Stimulated activated naive CD4-positive, alpha-beta T cell treated with Interleukin-2 at 50 U/mL for 16 hours (primary cell): Measurements from ENCODE around the gene CCDC57.

Source experiments
- DNase-seq: peaks from one replicate; lab custom pipeline; 2025; lab: John Stamatoyannopoulos, UW

CCDC57 gene

DNA sequence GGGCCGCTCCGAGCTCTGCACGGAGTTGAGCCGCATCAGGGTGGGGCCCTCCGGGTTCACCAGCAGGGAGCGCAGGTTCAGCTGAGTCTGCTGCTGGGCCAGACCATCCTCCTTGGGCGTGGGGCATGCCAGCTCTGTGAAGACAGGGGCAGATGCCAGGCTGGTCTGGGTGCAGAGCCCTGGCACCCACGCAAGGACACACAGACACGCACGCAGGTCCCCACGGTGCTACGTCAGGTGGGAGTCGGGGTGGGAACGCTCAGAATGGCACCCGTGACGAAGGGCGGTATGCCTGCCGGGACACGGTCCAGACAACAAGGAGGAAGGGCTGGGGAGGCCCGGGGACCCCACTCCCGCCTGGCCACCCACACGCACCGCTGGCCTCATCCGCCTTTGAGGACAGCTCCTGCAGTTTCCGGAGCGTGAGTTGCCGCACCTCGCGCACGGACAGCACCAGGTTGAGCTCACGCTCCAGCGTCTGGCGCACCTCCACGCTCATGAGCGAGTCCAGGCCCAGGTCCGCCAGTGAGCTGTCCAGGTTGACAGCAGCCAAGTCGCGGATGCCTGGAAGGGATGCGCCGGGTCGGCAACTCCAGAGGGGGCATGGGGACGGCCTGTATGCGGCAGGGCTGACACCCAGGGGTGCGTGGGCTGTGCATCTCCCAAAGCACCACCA lies 131.7 kb downstream of the CCDC57 start:
- no peak for DNase-seq

GRCh38 chr17:82080048-82080788 lies 132.4 kb downstream of the CCDC57 start:
- DNase-seq: no peak

GRCh38 chr17:82079001-82079677 lies 133.5 kb downstream of the CCDC57 start:
- DNase-seq: no peak

DNA sequence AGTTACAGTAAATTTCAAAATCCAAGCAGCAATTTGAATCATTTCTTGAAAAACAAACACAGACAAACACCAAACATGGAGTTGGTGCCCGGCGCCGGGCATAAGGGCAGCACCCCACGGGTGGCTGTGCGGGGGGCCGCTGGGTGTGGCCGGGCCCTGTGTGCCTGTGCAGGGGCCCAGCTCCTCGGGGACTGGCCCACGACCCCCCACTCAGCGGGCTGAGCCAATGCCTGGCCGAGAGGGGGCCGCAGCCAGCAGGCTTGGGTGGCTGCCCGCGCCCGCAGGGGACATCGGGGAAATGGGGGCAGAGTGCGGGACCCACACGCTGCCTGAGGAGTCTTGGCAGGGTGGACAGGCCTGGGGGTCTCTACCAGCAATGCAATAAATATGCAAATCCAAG lies 134.2 kb downstream of the CCDC57 start:
- no peak for DNase-seq

GRCh38 chr17:82077617-82078358 lies 134.9 kb downstream of the CCDC57 start:
- DNase-seq: no peak

- DNase-seq: no peak
Observed at GRCh38 chr17:82076785-82077591, 135.7 kb downstream of the CCDC57 start.

GRCh38 chr17:82076018-82076784 lies 136.4 kb downstream of the CCDC57 start:
- DNase-seq: no peak

DNA sequence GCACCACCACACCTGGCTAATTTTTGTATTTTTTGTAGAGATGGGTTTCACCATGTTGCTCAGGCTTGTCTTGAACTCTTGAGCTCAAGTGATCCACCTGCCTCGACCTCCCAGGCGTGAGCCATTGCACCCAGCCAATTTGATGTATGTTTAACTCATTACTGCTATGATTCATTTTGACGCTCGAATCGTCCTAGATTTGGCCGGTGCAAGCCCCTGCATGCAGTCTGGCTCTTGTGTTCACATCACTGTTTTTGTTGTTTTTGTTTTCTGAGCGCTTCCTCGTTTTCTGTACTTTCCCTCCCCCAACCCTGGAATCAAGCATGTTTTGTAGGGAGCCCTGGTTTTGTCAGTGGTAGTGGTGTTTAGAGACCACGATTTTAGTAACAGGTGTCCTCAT lies 139.2 kb downstream of the CCDC57 start:
- DNase-seq: no peak

- DNase-seq: no peak
Observed at GRCh38 chr17:82072827-82073226, 139.8 kb downstream of the CCDC57 start.

- no peak for DNase-seq
Observed at GRCh38 chr17:82070611-82071010, 142.0 kb downstream of the CCDC57 start.

DNA sequence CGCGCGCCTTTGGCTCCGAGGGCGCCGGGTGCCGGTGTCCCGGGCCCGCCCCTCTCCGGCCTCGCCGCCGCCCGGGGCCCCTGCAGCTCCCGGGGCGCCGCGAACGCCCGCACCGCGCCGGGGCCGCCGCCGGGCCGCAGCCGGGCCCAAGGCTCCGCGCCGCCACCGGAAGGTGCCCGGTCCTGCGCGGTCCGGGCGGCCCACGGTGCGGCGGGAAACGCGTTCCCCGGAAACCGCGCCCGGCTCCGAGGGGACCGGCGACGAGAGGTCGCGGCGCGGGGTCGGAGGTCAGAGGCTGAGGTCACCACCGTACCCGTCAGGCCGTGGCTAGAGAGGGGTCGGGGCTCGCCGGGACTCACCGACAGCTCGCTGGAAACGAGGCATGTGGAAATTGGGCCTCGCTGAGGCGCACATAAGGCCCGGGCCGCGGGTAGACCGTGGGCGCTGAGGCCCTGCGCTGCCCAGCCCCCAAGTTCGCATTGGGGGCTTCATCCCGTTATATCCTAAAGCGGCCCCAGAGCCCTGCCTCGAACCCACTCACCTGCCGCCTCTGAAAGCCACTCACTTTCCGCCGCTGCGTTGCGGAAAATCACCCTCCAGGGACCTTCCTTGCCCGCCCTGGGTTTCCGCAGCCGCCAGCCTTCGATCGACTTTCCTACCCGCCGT lies 146.9 kb downstream of the CCDC57 start, which contains the start of gene DUS1L:
TSS of gene DUS1L (minus strand) at position 167 of the 666 bp plus-strand sequence. CDS start 745 bp downstream, outside the sequence.
- DNase-seq: peak; percentile 36

- DNase-seq: peak; percentile 36
Observed at GRCh38 chr17:82065193-82065637, 147.4 kb downstream of the CCDC57 start.

DNA sequence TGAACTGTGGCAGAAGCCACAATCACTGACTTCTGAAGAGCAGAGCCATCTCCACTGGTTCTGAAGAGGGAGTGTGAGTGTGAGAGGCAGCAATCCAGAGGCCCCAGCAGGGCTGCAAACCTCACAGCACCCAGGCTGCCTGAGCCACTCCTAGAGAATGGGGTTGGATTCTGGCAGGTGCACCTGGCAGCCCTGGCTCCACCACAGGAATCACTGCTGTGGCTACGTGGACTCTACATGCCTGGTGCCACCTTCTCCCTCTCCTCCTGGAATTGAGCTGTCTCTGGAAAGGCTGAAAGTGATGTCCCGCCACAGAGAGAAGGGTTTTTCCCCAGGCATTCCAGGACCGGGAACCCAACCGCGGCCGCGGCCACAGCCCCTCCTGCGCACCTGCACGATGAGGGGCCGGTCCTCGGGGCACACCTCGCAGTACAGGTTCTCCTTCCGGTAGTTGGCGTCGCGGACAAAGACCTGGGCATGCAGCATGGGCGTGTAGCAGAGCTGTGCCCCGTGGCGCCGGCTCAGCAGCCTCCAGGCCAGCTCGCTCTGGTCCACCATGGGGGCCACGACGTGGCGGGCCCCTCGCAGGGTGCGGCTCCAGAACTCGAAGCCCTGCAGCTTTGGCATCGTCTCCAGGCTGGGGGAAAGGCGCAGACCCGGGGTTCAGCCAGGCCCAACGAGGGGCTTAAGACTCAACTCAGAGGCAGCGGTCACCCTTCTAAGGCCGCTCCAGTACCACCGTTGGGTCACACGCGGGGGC lies 148.0 kb downstream of the CCDC57 start:
- DNase-seq: no peak

DNA sequence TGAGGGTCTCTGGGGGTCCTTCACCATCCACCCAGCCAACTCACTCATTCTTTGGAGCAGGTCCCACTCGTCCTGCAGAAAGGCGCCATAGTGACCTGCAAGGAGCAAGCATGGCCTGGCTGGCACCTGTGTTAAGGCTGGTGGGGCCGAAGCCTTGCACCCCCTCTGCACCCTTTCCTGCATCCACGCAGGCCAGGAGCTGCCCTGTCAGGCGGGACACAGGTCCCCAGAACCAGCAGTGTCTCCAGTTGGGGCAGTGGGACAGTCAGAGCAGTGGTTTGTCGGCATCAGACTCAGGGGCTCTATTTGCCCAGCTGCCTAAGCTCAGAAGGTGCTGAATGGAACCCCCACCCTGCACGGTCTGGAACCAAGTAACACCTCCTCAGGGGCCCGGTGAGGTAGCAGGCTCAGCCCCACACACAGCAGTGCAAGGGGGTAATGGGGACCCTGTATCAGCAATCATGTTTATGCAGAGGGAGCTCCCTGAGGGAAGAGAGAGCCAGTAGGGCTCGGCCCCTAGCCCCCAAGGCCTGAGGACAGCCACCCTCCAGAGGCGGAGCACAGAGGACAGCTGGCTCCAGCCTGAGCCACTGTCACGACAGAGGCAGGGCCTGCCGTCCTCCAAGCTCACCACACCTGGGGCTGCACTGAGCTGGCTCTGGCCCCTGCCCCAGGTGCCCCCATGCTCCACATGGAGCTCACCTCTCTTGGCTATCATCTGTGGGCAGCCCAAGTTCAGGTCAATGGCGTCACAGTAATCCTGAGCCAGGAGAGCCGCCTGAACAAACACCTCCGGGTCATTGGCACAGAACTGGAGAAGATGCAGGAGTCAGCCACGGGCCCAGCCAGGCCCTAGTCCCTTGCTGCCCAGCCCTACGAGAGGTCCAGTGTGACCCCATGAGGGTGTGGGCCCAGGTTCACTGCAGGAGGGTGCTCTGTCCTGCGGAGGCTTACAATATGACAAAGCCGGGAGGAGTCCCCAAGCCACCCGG lies 148.9 kb downstream of the CCDC57 start:
- no peak for DNase-seq

GRCh38 chr17:82062984-82063368 lies 149.7 kb downstream of the CCDC57 start:
- DNase-seq: no peak

GRCh38 chr17:82062076-82062983 lies 150.3 kb downstream of the CCDC57 start:
- no peak for DNase-seq
